Mononuclear cell (primary cell): ENCODE measurements around the gene PCSK1N. TPM values are rescaled to one million over a fixed set of nuclear protein-coding genes. Genes with fewer than 3 reads are reported as not detected.
"Not testable (repeated sequence)": the region's sequence is repeated elsewhere in the genome, so short reads cannot be mapped to it uniquely, and the experiment has no call there.

Experiments used
- H3K27me3 ChIP-seq: 2 replicates; pipeline ENCODE4 v1.6.0; 2011; ENCODE audit warnings: low read length, control low read depth; ENCODE audit not compliant: insufficient read depth
- H3K4me1 ChIP-seq: 2 replicates; pipeline ENCODE4 v1.5.1; 2011; ENCODE audit warnings: mild to moderate bottlenecking, low read length, control low read depth; ENCODE audit not compliant: insufficient read depth
- H3K4me3 ChIP-seq: 2 replicates; pipeline ENCODE4 v1.5.1; 2011; ENCODE audit warnings: mild to moderate bottlenecking, low read length, moderate library complexity
- H3K9me3 ChIP-seq: 2 replicates; pipeline ENCODE4 v1.5.1; 2011; ENCODE audit warnings: low read depth, mild to moderate bottlenecking, control low read depth, low read length
- total RNA-seq: library from RNA; depleted of rRNA; stranded (reverse); fragments of >200 nt; gene quantifications from one replicate; pipeline ENCODE4 v1.2.3, GENCODE V29; 2012

Gene PCSK1N
- total RNA-seq, 1 donor, result 3.3 TPM

DNA sequence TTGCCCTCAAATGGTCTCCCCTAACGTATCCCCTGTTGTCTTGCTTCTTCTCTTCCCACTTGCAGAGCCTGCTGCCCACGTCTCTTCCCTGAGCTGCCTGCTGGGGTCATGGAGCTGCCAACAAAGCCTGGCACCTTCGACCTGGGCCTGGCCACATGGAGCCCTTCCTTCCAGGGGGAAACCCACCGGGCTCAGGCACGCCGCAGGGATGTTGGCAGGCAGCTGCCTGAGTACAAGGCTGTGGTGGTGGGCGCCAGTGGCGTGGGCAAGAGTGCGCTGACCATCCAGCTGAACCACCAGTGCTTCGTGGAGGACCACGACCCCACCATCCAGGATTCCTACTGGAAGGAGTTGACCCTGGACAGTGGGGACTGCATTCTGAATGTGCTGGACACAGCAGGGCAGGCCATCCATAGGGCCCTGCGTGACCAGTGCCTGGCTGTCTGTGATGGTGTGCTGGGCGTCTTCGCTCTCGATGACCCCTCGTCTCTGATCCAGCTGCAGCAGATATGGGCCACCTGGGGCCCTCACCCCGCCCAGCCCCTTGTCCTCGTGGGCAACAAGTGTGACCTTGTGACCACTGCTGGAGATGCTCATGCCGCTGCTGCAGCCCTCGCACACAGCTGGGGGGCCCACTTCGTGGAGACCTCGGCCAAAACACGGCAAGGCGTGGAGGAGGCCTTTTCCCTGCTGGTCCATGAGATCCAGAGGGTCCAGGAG lies 6.2 kb downstream of the PCSK1N start:
- Histone ChIP-seq H3K4me1 (no peaks in the 10 kb centered on the region), H3K9me3 (no peaks in the 10 kb centered on the region), H3K4me3 (no peak overlapping the region), H3K27me3 (peaks cover 18% of the 10 kb centered on the region)

DNA sequence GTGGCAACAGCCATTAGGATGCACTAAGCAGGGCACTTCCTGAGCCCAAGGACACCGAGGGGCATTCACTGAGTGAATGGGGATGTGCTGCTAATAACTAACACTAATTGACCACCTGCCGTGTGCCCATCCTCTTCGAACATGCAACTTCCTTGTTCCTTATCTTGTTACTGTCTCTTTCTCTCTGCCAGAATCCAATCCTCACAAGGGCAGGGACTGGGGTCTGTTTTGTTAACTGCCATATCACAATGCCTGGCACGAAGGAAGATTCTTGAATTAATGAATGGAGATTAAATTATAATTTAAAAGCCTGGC lies 7.8 kb downstream of the PCSK1N start:
- Histone ChIP-seq H3K4me3 (no peak overlapping the region), H3K27me3 (peaks cover 5% of the 10 kb centered on the region), H3K9me3 (no peaks in the 10 kb centered on the region), H3K4me1 (no peaks in the 10 kb centered on the region)

DNA sequence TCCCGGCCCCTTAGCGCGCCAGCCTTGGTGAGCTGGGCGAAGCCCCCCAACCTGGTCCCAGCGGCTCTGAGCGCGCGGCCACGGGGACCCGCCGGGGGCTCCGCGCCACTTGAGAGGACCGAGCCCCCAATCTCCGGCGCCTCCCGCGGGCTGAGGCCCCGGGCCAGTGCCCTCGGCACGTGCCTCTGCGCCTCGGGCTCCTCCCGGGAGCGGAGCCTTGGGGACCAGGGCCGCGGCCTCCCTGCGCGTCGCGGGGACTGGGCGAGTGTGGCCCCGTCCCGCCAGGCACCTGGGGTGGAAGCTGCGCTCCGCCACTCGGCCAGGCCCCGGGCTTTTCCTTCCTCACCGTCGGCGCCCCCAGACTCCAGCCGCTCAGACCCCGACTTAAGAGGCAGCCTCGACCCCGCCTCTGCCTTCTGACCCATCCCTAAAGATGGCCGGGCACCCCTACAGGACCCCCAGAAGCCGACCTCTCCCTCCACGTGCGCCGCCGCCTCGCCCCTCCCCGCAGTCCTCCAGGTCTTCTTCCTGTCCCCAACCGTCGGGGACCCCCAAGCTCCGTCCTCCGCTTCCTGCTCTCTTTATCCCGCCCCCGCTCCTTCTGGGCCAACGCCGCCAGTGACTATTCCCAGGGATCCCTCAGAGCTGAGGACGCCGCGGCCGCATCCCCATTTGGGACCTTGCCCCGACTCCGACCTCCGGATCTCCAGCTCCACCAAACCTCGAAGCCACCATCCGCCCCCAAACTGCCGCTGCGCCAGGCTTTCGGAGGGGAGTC lies 8.3 kb downstream of the PCSK1N start:
- H3K9me3 ChIP-seq, result no peaks in the 10 kb centered on the region
- no peak overlapping the region for H3K4me3 ChIP-seq
- peaks cover 5% of the 10 kb centered on the region for H3K27me3 ChIP-seq
- H3K4me1 ChIP-seq, result no peaks in the 10 kb centered on the region

DNA sequence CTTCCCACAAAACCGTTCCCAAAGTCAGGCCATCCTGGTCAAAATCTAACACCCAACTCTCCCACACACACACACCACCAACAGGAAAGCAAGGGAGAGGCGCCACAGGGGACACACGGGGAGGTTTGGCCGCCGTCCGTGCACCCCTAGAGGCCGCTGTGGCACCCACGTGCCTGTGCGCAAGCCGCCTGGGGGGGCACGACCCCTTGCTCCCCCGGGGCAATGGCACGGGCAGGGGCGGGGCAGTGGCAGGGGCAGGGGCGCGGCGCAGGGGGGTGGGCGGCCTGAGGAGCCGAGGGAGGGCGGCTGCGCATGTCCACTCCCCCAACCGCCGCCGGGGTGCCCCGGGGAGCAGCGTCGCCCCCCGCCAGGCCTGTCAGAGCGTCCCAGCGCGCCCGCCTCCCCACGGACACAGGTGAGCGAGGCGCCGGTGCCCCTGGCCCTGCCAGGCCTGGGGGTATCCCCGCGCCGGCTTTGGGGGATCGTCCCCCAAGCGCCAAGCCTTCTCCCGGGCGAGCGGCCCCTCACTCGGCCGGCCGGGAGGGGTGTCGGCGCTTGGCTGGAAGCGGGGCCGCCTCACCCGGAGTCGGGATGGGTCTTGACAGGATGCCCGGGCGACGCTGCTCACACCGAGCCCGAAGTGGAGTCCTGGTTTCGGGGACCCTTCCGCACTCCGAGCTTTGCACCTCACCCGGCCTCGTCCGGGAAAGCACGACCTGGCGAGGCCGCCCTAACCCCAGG lies 9.1 kb downstream of the PCSK1N start, which contains the start of gene ERAS:
Gene ERAS, plus strand, starts transcription at position 379 of the 741 bp plus-strand sequence. CDS start 2,611 bp downstream, outside the sequence.
- H3K4me1 ChIP-seq, result no peaks in the 10 kb centered on the region
- no peaks in the 10 kb centered on the region for H3K9me3 ChIP-seq
- peaks cover 3% of the 10 kb centered on the region for H3K27me3 ChIP-seq
- no peak within 1 kb of the TSS for H3K4me3 ChIP-seq

DNA sequence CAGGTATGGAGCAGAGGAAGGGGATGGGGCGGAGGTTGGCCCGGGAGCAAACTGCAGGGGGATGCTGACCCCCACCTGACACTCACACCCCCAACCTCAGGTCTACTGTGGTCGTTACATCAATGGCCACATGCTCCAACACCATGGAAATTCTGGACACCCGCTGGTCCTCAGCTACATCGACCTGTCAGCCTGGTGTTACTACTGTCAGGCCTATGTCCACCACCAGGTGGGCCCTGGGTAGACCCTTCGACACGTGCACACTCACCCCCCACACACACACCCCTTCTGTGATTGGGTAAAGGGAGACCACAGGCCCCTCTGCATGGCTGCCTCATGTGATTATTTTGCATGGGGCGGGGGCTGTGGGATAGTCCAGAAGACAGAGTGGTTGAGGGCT lies 11.3 kb downstream of the PCSK1N start:
- peaks cover 3% of the 10 kb centered on the region for H3K27me3 ChIP-seq
- no peak overlapping the region for H3K4me3 ChIP-seq
- H3K4me1 ChIP-seq, result no peaks in the 10 kb centered on the region
- H3K9me3 ChIP-seq, result no peaks in the 10 kb centered on the region

DNA sequence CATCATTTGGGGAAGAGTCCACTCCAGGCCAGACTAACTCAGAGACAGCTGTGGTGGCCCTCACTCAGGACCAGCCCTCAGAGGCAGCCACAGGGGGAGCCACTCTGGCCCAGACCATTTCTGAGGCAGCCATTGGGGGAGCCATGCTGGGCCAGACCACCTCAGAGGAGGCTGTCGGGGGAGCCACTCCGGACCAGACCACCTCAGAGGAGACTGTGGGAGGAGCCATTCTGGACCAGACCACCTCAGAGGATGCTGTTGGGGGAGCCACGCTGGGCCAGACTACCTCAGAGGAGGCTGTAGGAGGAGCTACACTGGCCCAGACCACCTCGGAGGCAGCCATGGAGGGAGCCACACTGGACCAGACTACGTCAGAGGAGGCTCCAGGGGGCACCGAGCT lies 12.4 kb downstream of the PCSK1N start:
- Histone ChIP-seq H3K4me1 (no peaks in the 10 kb centered on the region), H3K9me3 (no peaks in the 10 kb centered on the region), H3K4me3 (no peak overlapping the region), H3K27me3 (peaks cover 3% of the 10 kb centered on the region)

DNA sequence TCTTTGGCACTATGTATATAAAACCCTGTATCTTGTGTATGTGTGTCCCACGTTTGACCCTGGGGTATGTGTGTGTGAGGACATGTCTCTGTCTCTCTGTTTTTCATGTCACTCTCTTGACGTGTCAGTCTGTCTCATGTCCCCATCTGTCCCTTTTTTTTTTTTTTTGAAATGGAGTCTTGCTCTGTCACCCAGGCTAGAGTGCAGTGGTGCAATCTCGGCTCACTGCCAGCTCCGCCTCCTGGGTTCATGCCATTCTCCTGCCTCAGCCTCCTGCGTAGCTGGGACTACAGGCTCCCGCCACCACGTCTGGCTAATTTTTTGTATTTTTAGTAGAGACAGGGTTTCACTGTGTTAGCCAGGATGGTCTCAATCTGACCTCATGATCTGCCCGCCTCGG lies 16.0 kb downstream of the PCSK1N start:
- H3K4me1 ChIP-seq, H3K4me3 ChIP-seq, H3K9me3 ChIP-seq, H3K27me3 ChIP-seq: not testable (repeated sequence)

DNA sequence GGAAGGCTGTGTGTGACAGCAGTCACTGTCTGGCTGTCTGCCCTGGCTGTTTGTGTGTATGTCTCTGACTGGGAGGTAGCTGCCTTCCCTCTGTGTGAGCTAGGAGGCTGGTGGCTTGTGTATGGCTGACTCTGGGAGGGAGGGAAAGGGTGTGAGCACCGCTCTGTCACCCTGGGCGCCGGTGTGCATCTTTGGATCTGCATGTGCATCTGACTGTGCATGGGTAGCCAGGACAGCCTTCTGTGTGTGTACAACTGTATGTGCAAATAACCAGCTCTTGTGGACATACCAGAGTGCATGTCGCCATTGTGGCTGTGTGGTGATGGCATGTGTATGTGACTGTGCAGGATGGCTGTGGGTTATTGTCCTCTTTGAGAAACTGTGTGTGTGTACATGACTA lies 16.5 kb downstream of the PCSK1N start:
- H3K4me3 ChIP-seq, result no peak overlapping the region
- H3K9me3 ChIP-seq, result no peaks in the 10 kb centered on the region
- H3K27me3 ChIP-seq, result no peaks in the 10 kb centered on the region
- no peaks in the 10 kb centered on the region for H3K4me1 ChIP-seq

DNA sequence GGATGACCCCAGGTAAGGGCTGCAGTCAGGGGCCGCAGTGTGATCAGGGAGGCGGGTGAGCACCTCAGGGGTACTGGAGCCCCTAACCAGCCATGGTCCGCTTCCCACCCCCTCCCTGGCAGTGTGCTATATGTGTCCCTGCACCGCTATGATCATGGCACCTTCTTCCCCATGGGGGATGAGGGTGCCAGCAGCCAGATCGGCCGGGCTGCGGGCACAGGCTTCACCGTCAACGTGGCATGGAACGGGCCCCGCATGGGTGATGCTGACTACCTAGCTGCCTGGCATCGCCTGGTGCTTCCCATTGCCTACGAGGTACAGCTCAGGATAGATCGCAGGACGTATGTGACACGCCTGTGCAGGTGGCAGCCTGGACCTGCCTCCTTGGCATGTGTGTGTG lies 17.3 kb downstream of the PCSK1N start:
- Histone ChIP-seq H3K9me3 (no peaks in the 10 kb centered on the region), H3K4me3 (no peak overlapping the region), H3K4me1 (no peaks in the 10 kb centered on the region), H3K27me3 (no peaks in the 10 kb centered on the region)

DNA sequence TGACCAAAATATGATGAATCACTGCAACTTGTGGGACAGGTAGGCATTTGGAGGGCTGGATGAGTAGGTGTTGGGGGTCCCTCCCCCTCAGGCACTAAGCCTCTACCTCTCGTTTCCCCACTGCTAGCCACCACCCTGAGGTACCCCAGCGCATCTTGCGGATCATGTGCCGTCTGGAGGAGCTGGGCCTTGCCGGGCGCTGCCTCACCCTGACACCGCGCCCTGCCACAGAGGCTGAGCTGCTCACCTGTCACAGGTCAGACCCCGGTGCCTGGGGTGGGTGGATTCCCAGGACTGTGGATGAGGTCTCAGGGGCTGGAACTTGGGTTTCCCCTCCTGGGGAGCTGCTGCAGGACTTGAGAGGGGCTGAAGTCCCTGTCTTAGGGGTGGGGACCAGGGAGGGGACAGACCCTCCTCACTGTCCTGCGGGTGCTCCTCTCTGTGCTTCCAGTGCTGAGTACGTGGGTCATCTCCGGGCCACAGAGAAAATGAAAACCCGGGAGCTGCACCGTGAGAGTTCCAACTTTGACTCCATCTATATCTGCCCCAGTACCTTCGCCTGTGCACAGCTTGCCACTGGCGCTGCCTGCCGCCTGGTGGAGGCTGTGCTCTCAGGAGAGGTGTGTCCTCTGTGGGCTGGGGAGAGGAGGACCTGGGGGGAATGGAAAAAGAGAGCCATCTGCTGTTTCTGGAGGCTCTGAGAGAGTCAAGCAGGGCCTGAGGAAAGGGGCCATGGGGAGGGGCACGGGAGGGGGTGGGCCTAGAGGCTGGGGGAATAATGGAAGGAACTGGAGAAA lies 19.2 kb downstream of the PCSK1N start:
- Histone ChIP-seq H3K27me3 (no peaks in the 10 kb centered on the region), H3K9me3 (no peaks in the 10 kb centered on the region), H3K4me1 (no peaks in the 10 kb centered on the region), H3K4me3 (no peak overlapping the region)

DNA sequence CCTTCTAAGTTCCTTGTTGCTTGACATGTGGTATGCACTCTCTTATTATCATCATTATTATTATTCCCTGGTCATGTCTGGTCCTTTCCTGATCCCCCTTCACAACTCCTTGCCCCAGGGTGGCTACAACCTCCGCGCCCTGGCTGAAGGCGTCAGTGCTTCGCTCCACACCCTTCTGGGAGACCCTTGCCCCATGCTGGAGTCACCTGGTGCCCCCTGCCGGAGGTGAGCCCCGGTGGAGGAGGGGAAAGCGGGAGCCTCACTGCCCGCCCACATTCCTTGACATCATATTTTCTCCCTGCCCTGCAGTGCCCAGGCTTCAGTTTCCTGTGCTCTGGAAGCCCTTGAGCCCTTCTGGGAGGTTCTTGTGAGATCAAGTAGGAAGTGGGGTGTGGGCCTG lies 20.1 kb downstream of the PCSK1N start:
- H3K4me1 ChIP-seq, result no peaks in the 10 kb centered on the region
- no peaks in the 10 kb centered on the region for H3K9me3 ChIP-seq
- no peaks in the 10 kb centered on the region for H3K27me3 ChIP-seq
- H3K4me3 ChIP-seq, result no peak overlapping the region

DNA sequence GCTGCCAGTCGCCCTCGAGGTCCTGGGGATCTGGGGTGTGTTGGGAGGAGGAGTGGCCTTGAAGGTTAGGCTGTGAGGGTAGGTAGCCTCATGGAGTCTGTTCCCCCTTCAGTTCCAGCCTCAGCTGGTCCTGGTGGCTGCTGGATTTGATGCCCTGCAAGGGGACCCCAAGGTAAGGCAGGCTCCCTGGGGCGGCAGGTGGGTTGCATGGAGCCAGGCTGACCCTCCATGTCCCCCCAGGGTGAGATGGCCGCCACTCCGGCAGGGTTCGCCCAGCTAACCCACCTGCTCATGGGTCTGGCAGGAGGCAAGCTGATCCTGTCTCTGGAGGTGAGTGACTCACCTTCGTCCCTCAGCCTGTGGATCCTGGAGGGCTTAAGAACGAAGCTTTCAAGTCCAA lies 20.7 kb downstream of the PCSK1N start:
- no peaks in the 10 kb centered on the region for H3K27me3 ChIP-seq
- H3K9me3 ChIP-seq, result no peaks in the 10 kb centered on the region
- H3K4me3 ChIP-seq, result no peak overlapping the region
- no peaks in the 10 kb centered on the region for H3K4me1 ChIP-seq

DNA sequence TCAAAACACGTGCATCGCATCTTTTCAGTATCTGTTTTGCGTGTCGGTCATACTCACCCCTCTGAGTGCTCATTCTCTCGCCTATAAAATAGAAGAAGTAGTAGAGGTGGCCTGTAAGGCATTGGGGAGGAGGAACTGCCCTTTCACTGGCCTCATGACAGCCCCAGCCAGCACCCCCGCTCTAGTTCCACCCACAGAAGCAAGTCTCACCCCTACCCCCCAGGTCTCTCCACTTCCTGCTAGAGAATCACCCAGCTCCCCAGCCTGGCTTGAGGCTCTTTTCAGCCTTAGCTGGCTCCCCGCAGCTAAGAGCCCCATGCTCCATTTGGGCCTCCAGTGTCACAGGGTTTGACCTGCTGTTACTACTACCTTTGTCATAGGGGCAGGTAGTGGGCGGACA lies 21.8 kb downstream of the PCSK1N start:
- Histone ChIP-seq H3K9me3 (no peaks in the 10 kb centered on the region), H3K4me3 (no peak overlapping the region), H3K27me3 (no peaks in the 10 kb centered on the region), H3K4me1 (no peaks in the 10 kb centered on the region)

DNA sequence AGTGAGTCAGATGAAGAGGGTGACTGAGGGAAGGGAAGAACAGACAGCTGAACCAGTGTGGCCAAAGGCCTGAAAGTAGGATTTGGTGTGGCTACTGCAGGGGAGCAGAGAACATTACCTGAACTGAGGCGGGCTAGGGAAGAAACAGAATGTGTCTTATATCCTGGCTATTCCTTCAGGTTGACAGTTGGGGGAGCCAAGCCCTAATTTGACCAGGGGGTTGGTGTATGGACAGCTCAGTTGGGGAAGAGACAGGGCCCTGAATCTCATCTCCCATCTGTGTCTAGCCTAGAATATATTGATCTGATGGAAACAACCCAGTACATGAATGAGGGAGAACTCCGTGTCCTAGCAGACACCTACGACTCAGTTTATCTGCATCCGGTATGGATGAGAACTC lies 29.3 kb downstream of the PCSK1N start:
- Histone ChIP-seq H3K4me3 (no peak overlapping the region), H3K4me1 (peaks cover 7% of the 10 kb centered on the region), H3K27me3 (no peaks in the 10 kb centered on the region), H3K9me3 (no peaks in the 10 kb centered on the region)

DNA sequence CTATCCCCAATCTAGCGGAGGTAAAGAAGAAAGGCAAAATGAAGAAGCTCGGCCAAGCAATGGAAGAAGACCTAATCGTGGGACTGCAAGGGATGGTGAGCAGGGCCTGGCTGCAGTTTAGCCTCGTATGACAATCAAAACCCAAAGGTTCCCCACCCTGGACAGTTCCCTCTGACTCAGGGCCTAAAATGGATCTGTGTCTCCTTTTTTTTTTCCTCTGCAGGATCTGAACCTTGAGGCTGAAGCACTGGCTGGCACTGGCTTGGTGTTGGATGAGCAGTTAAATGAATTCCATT lies 32.6 kb downstream of the PCSK1N start:
- no peaks in the 10 kb centered on the region for H3K9me3 ChIP-seq
- no peaks in the 10 kb centered on the region for H3K27me3 ChIP-seq
- H3K4me1 ChIP-seq, result peaks cover 15% of the 10 kb centered on the region
- peak overlapping the region; percentile 58 for H3K4me3 ChIP-seq
